SU-DHL-6 (cell line): ENCODE data around the gene TRAF2.

Experiments
- H2AFZ ChIP-seq: fragments of 200-600 bp; sonication (generic); 2 replicates; pipeline ENCODE4 v1.6.1; 2014; ENCODE audit warnings: low read depth, mild to moderate bottlenecking, moderate library complexity, mixed read lengths, antibody characterized with exemption, low read length; ENCODE audit not compliant: severe bottlenecking
- H3F3A ChIP-seq: fragments of 200-600 bp; shearing (Covaris generic); 2 replicates; pipeline ENCODE4 v1.6.0; 2016; ENCODE audit warnings: antibody characterized with exemption, mild to moderate bottlenecking; ENCODE audit not compliant: insufficient read depth
- H3K27ac ChIP-seq: fragments of 200-600 bp; sonication (generic); 2 replicates; pipeline ENCODE4 v1.5.1; 2016; ENCODE audit warnings: low read depth, mild to moderate bottlenecking, low read length, moderate library complexity, mixed read lengths
- H3K27me3 ChIP-seq: fragments of 200-600 bp; sonication (generic), shearing (Covaris generic); 2 replicates; pipeline ENCODE4 v1.6.0; 2014; ENCODE audit warnings: mild to moderate bottlenecking, low read length
- H3K36me3 ChIP-seq: fragments of 200-600 bp; sonication (generic); 2 replicates; pipeline ENCODE4 v1.6.1; 2014; ENCODE audit warnings: mild to moderate bottlenecking, low read length, mixed read lengths
- H3K4me2 ChIP-seq: fragments of 300-600, 200-600 bp; shearing (Covaris generic), sonication (generic); 2 replicates; pipeline ENCODE4 v1.6.0; 2014; ENCODE audit warnings: low read length, low read depth, mild to moderate bottlenecking; ENCODE audit not compliant: poor library complexity, severe bottlenecking
- H3K4me3 ChIP-seq: fragments of 200-600 bp; sonication (generic); 2 replicates; pipeline ENCODE4 v1.5.1; 2014; ENCODE audit warnings: antibody characterized with exemption, low read length, mild to moderate bottlenecking, mixed read lengths; ENCODE audit not compliant: insufficient read depth, poor library complexity, severe bottlenecking
- H3K79me2 ChIP-seq: fragments of 200-600 bp; sonication (generic); 2 replicates; pipeline ENCODE4 v1.6.1; 2014; ENCODE audit warnings: mild to moderate bottlenecking, low read length, moderate library complexity; ENCODE audit not compliant: insufficient read depth
- H3K9ac ChIP-seq: fragments of 200-600 bp; sonication (generic); 2 replicates; pipeline ENCODE4 v1.7.0; 2014; ENCODE audit warnings: mild to moderate bottlenecking, low read length
- H3K9me2 ChIP-seq: fragments of 200-600 bp; sonication (generic); replicated peaks from 2 replicates; pipeline ENCODE4 v1.6.1; 2014; ENCODE audit warnings: low read length; ENCODE audit not compliant: insufficient read depth
- H3K9me3 ChIP-seq: fragments of 200-600 bp; sonication (generic); 2 replicates; pipeline ENCODE4 v1.6.1; 2014; ENCODE audit warnings: low read length, mixed read lengths; ENCODE audit not compliant: insufficient read depth
- H4K20me1 ChIP-seq: fragments of 200-600 bp; sonication (generic); 2 replicates; pipeline ENCODE4 v1.6.1; 2014; ENCODE audit warnings: low read depth, mild to moderate bottlenecking, antibody characterized with exemption, low read length, moderate library complexity, mixed read lengths
- CTCF ChIP-seq: fragments of 200-600 bp; sonication (generic); IDR thresholded peaks from one replicate; pipeline ENCODE4 v1.5.1; 2017; ENCODE audit warnings: antibody characterized with exemption, mild to moderate bottlenecking, low read length, moderate library complexity; ENCODE audit not compliant: insufficient read depth, poor library complexity, severe bottlenecking
- EZH2phosphoT487 ChIP-seq: fragments of 200-600 bp; sonication (generic), shearing (Covaris generic); conservative IDR thresholded peaks from 2 replicates; pipeline ENCODE4 v1.6.1; 2018; ENCODE audit warnings: mild to moderate bottlenecking, antibody characterized with exemption, low read length, moderate library complexity, mixed read lengths

Gene TRAF2

GRCh38 chr9:136910901-136911245, 24.6 kb downstream of the TRAF2 start:
- no peaks in the 10 kb centered on the region for H4K20me1 ChIP-seq
- no peak overlapping the region for H3K27ac ChIP-seq
- no peak overlapping the region for H3K9ac ChIP-seq
- H3K9me3 ChIP-seq, result no peaks in the 10 kb centered on the region
- H3K4me3 ChIP-seq, result no peak overlapping the region
- TF ChIP-seq CTCF, result no peak
- no peak for TF ChIP-seq EZH2phosphoT487
- H3K36me3 ChIP-seq, result peaks cover 3% of the 10 kb centered on the region; the same call in 1 of the 2 replicates
- no peaks in the 10 kb centered on the region for H3K9me2 ChIP-seq
- no peak overlapping the region for H2AFZ ChIP-seq
- H3F3A ChIP-seq, result no peaks in the 10 kb centered on the region
- no peak overlapping the region for H3K4me2 ChIP-seq
- no peaks in the 10 kb centered on the region for H3K79me2 ChIP-seq
- H3K27me3 ChIP-seq, result no peaks in the 10 kb centered on the region

GRCh38 chr9:136913701-136914438, 27.6 kb downstream of the TRAF2 start:
- Histone ChIP-seq H3K9ac (no peak overlapping the region), H3K9me3 (no peaks in the 10 kb centered on the region), H3K4me3 (no peak overlapping the region), H3K27ac (no peak overlapping the region), H3K36me3 (0 out of 2 replicates have a peak, but pooled peaks cover 2% of the 10 kb centered on the region), H2AFZ (no peak overlapping the region), H3K9me2 (no peaks in the 10 kb centered on the region), H3F3A (no peaks in the 10 kb centered on the region), H3K79me2 (no peaks in the 10 kb centered on the region), H4K20me1 (no peaks in the 10 kb centered on the region), H3K27me3 (no peaks in the 10 kb centered on the region), H3K4me2 (no peak overlapping the region)
- TF ChIP-seq EZH2phosphoT487, result no peak
- TF ChIP-seq CTCF, result no peak

GRCh38 chr9:136915632-136916329, 29.5 kb downstream of the TRAF2 start:
- TF ChIP-seq CTCF (no peak), EZH2phosphoT487 (no peak)
- H3K9me3 ChIP-seq, result no peaks in the 10 kb centered on the region
- no peak overlapping the region for H2AFZ ChIP-seq
- no peak overlapping the region for H3K4me3 ChIP-seq
- H3K27me3 ChIP-seq, result no peaks in the 10 kb centered on the region
- no peaks in the 10 kb centered on the region for H3F3A ChIP-seq
- no peaks in the 10 kb centered on the region for H3K79me2 ChIP-seq
- no peak overlapping the region for H3K9ac ChIP-seq
- no peaks in the 10 kb centered on the region for H4K20me1 ChIP-seq
- H3K4me2 ChIP-seq, result no peak overlapping the region
- H3K27ac ChIP-seq, result no peak overlapping the region
- 0 out of 2 replicates have a peak, but pooled peaks cover 2% of the 10 kb centered on the region for H3K36me3 ChIP-seq
- H3K9me2 ChIP-seq, result no peaks in the 10 kb centered on the region
